COR-L47 (cell line): ENCODE data around the gene RXRA.

Experiments used
- DNase-seq: peaks from one replicate; lab custom pipeline; 2025; lab: John Stamatoyannopoulos, UW

The RXRA gene

DNA sequence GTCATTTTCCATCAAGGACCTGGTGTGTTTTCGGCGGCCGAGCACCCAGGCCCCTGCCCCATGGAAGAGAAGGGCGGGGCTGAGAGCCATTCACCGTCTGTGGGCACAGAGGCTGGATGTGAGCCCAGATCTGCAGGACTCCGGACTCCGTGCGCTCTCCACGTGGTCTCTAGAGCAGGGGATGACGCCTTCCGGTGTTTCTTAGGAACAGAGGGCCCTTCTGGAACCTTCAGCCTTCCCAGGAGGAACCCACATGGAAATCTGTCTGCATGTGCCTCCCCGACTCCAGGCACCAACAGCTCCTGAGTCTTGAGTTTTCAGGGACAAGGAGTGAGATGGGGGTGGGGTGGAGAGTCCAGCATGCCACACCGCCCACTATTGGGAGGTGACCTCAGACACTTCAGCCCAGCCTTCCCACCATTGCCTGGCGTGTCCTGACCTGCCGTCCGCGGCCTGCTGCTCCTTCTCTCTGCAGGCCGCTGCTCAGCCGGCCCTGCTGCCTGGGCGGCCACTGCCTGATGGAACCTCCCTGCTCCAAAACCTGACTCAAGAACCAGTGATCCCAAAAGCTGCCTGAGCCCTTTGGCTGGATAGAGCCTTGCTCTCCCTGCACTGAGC is 2.4 kb upstream of the RXRA start:
- DNase-seq = no peak

DNA sequence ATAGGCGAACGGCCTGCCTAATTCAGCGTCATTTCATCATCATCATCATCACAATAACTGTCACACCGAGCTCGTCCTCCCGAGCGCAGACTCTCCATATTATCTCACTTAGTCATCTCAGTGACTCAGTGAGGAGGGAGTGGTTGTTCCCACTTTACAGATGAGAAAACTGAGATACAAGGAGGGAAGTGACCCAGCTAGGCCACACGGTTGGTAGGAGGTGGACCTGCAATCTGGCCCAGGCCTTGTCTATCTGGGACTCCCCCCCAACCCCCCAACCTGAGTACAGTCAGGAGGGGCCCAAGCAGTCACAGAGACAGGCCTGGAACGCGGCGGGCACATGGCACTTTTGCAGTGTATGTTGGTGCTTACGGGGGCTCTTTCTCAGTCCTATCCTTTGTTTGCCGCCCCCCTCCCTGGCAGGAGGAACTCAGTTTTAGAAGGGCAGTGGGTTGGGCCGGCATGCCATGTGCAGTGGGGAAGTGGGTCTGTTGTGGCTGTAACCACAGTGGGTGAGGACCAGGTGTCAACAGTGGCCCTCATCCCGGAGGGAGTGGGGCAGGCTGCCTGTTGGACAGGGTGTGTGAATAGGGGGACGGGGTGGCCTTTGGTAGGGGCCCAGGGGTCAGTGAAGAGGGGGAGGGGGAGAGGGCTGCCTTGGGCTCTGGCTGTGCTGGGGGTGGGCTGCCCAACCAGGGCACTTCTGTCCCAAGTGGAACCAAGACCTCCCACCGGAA is 1.7 kb upstream of the RXRA start:
- no peak for DNase-seq

DNA sequence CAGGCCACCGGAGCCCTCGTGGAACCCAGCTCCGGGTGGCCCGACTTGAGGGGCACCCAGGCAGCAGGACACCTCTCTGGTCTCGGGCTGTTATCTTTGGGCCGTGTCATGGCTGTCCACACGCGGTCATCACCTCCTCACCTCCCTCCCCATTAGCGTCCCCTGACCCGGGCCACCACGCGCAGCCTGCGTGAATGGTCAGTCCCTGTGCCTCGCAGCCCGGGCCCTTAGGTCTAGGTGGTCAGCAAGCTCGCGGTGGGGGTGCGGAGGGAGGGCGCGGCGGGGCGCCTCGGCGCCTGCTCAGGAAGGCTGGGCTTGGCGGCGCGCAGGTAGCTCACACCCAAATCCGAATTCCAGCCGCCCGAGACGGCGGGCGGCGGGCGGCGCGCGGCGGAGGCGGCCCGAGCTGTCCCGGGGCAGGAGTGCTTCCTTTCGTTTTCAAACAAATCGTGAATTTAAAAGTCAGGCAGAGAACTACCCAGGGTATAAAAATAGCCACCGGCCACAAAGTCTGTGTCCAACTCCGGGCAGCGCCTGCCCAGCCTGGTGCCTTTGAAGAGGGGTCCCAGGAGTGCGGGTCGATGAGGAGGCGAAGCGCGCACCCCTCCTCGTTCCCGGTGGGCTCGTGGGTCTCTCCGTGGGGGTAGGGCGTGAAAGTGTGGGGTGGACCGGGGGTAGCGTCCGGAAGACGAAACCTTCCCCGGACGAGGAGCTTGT is 1.0 kb upstream of the RXRA start:
- DNase-seq = no peak

DNA sequence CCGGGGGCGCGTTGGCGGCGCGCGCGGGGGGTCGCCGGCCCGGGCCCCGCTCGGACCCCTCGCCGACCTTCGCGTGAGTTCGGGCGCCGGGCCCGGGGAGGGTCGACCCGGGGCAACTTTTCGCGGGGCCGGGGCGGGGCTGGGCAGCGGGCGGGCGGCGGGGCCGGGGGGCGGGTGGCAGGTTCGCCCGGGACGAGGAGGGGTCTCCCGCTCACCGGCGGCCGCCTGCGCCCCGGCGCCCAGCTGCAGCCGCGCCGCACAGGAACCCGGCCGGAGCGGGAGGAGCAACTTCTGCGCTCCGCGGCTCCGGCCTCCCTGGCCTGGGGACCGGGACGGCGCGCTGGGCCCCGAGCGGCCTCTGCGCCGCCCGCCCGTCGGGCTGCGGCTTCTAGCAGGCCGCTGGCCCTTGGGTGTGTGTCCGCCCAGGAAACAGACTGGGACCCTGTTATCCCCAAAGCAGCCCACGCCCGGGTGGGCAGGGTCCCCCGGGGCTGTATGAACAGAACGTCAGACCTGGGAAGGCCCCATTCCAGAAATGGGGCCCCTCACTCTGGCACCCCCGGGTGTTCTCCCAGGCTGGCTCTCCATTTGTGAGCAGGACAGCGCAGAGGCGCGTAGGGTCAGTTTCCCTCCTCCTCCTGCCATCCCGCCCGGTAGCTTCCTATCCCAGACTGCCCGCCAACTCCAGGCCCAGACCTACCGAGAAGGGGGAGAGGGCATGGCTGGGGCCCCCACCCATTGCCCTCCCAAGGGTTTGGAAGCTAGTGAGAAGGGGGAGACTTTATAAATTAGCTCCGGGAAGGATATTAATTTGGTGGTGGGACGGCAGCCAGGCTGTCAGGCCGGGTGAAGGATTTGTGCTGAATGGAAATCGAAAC is 708 bp downstream of the RXRA start:
- no peak for DNase-seq

DNA sequence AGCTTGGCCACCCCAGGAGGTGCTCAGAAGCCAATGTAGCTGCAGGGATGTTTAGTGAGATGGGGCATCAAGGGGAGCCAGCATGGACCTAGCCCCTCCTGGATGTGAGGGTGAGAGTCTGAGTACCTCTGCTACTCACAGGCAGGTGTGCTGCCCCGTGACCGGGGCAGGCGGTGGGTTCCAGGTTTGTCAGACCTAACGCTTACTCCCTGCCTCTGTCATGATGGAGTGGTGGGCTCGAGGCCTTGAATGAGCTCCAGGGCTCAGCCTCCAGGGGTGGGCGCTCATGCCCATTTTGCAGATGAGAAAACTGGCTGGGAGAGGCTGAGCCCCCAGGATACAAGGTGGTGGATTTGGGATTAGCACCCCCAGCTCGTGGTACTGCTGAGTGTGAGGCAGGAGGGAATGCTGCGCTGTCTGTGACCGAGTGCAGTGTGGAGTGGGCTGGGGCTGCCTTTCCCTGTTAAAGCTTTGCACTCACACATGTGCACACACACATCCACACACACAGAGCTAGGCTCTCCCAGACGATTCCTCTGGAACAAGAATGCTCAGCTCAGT is 1.5 kb downstream of the RXRA start:
- no peak for DNase-seq

DNA sequence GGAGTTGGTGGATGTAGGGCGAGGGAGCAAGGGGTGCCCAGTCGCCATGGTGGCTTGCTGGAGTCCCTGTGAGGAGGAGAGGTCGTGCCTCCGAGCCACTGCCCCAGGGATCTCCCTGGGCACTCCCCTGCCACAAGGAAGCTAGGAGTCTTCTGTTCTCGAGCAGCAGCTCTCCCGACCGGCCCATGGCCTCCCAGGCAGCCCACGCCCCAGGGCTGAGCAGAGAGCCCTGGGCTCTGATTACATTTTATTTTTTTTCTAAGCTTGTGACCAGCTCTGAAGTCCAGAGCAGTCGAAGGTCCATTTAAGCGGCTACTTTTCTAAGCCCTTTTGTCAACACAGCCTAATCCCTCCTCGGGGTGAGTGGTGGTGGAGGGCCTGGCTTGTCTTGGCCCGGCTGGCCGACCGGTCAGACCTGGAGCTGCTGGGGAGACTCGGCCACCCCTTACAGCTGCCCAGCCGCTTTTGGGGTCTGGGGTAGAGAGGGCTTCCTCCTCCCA is 2.1 kb downstream of the RXRA start:
- no peak for DNase-seq

DNA sequence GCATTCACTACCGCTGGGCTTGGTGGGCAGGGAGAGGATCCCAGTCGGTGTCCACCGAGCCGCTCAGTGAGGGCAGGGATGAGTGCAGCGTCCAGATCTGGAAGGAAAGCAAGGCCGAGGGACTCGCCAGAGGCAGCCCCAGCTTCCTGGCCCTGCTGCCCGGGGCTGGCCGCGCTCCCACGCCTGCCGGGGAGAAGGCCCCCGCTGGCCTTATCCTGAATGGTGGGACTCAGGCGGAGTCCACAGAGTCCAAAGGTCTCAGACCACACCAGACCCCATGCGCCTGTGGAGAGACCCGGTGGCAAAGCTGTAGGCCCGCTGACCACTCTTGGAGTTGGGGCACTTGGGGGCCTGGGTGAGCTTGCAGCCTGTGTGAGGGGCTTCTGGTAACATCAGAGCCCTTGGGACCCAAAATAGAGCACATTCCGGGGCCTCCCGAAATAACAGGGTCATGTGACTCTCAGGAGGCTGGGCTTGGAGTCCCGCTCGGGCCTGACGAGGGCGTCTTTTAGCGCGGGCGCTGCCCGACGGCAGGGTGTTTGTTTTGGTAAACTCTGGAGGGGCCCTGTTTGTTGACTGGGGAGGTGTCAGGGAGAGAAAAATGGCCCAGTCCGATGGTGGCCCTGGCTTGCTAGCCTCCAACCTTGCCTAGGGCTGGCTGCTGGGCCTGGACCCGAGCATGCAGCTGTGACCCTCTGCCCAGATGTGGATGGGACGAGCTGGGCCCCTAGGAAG is 2.8 kb downstream of the RXRA start:
- no peak for DNase-seq

DNA sequence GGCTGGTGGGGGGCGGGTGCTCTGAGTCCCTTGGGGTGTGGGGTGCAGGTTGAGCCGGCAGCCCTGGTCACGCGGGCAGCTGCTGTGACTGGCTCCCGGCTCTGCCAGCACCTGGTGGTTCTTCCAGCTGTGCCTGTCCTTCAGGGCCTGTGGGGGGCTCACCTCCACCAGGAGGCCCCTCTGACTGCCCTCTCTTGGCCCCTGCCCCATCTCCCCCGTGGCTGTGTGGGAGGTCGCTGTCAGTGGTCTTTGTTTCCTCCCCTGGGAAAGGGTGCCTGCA is 3.3 kb downstream of the RXRA start:
- no peak for DNase-seq

DNA sequence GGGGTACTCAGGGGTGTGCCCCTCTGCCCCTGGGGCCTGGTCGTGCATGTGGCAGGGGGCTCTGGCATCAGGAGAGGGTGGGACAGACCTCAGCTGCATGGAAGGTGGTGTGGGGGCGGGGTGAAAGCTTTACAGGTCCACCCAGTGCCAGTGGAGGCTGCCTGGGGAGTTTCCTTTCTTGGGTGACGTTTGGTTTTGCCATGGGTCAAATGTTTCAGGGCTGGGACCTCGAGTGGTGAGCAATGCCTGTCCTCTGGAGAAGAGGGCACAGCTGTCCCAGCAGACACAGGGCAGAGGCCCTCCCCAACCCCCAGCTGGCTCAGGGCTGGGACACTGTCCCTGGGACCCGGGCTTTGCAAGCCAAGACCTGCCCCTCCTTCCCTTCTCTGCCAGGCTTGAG is 3.6 kb downstream of the RXRA start:
- no peak for DNase-seq

DNA sequence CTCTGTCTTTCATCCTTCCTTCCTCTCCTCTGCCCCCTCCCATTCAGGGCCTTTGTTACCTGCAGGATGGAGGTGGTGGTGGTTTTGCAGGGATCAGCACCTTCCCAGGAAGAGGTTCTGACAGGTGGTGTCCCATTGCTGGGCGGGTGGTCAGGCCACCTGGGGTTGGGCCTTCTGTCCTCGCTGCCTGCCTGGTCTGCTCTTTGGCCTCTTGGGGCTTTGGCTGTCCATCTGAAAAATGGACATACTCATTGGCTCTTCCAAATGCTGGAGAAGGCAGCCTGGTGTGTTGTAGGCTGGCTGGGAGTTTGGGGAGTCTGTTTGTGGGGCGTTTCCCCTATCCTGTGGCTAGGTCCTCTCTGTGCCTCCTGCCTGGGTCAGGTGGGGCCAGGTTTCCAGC is 4.3 kb downstream of the RXRA start:
- no peak for DNase-seq

DNA sequence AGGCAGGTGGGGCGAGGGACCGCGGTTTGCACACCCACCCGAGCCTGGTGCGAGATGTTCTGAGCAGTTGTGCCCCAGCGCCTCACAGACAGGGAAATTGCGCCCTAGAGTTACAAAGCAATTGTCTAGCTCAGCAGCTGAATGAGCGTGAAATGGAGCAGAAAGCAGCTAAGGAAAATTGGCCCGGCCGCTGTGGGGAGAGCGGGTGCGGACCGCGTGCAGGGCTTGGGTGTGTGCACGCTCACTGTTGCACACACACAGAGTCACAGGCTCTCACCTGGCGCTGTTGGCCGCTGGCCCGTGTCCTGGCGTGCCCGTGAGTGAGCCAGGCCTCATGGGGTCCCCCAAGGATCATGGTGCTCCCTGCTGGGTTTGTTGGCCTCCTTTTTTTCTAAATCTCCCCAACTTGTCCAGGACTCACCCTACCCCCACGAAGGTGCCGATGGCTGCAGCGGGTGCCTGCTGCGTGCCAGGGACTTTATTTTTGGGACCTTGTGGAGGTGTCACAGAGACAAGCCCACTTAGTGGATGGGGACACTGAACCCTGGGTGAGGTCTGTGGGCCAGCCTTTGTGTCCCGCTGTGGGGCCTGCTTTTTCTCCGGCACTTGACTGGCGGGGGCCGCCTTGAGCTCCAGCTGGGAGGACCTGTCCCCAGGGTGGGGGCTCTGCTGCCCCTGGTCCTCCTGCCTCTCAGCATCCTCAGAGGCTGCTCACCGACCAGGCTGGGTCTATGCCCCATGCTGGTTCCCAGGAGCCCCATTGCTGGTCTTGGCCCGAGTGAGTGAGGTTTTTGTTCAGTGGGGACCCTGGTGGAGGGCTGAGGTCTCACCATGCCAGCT is 5.2 kb downstream of the RXRA start:
- no peak for DNase-seq

DNA sequence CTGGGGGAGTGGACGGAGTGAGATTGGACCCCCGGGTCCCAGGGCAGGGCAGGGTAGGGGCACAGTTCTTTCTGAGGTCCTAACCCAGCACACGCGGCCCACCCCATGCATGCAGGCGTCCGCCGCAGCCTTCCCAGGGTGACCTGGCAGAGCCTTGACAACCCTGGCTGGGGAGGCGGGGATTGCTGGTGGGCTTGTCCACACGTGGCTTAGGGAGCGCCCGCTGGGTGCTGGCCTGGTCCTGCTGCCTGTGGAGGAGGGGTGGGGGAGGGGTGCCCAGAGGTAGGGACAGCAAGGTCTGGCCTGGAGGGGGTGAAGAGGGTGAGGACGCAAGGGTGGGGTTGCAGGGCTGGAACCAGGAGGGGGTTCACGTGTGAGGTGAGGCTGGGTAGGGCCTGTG is 6.0 kb downstream of the RXRA start:
- DNase-seq = no peak

DNA sequence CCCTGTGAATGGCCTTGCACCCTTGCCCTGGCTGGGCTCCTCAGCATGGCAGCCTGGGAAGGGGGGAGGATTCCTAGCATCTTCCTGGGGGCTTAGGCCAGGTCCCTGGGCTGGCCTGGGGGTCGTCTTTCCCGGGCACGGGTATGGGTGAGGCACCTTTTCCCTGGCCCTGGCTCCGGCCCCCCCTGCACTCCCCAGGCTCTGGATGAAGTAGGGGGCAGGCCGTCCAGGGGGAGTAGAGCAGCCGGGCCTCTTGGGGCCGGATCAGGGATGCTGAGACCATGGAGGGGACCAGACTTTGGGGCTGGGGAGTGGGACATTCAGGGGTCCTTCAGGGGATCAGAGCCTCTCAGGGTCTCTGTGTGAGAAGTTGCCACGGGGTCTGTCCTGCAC is 6.6 kb downstream of the RXRA start:
- DNase-seq = no peak

DNA sequence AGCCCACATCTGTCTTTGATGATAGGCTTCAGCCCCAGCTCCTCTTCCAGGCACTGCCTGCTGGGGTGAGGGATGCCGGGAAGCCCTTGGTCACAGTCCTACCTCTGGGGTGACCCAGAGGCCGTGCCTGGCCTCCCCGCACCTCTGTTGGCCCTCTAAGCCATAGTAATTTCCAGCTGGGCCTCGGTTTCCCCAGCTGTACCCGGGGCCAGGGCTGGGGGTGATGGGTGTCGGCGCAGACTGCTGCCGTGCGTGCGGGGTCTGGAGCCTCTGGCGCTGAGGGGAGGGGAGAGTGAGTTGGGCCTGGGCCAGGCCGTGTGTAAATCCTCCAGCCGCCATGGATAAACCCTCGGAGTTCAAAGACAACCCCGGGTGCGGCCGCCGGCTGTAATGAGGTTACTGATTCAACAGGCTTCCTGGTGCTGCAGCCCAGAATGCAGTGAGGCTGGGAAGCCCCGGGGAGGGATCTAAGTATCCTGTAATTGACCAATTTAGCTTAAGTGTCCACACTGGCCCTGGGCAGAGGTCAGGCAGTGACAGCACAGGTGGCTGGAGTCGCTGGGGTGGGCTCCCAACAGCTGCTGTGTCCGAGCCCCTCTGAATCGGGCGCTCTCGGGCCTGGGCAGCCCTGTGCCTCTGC is 7.1 kb downstream of the RXRA start:
- DNase-seq = no peak

DNA sequence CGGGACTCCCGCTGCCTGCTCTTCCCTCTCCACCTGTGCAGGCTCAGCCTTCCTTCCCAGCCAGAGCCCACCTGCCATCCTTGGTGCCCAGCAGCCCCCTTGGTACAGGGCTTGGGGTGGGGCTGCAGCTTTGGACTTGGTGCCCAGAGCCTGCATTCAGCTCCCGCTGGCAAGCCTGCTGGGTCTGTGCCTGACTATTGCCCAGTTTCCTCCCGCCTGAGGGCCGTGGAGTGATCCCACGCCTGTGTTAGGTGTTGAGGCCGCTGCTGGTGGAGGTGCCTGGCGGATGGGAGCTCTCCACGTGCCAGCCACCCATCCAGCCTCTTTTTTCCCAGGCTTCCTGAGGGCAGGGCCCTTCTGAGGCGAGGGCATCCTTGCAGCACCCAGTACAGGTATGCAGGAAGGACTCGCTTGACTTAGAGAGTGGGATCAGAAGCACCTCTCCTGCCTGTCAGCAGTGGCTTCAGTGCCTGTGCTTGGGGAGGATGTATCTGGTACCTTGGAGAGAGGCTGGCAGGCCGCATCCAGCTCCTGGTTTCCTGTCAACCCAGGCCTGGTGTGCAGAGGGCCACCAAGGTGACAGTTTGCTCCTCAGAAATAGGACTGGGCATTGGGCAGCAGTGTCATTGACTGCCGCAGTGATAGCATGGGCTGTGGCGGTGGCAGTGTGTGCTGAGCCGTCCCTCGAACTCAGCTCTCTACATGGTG is 7.8 kb downstream of the RXRA start:
- no peak for DNase-seq

DNA sequence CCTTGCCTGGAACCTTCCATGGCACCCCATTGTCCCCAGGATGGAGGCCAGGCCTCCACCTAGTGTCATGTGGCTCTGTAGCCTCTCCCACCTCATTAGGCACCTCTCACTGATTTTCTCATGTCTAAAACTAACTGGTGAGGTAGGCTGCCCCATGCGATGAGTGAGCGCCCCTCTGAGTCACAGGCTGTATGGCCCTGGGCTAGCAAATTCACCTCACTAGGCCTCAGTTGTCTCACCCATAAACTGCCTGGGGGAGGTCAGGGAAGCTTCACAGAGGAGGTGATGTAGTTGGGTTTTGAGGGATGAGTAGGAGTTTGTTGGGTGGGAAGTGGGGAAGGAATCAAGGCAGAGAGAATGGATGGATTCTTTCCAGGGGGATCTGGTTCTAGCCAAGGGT is 8.8 kb downstream of the RXRA start:
- DNase-seq = no peak

DNA sequence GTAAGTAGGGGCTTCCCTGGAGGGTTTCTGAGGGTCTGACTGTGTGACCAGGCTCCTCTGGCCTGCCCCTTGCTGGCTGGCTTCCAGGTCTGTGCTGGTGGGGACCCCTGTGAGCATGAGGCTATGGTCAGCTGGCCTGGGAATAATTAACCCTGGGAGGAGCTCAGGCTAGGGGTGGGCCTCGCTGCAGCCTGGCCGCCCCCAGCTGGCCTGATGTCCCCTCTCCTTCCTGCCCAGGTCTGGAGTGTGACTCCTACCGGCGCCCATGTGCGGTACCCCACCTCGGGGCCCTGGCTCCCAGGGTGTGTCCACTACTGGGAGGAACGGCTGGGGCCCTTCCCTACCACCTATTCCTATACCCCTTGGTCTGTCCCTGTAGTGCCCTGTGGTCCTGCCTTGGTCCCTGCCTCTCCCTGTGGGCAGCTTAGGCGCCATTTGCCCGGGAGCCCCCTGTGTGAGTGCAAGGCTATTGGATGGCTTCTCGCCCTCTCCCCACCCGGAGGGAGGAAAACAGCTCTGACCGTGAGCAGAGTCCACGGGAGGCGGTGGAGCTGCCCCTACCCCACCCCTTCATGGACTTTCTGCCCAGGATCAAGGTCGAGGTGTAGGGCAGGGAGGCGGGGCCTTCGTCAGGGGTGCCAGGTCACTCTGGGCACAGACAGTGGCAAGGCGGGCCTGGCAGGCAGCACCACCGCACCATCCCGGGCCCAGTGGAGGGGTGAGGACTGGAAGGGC is 9.4 kb downstream of the RXRA start:
- DNase-seq = no peak

DNA sequence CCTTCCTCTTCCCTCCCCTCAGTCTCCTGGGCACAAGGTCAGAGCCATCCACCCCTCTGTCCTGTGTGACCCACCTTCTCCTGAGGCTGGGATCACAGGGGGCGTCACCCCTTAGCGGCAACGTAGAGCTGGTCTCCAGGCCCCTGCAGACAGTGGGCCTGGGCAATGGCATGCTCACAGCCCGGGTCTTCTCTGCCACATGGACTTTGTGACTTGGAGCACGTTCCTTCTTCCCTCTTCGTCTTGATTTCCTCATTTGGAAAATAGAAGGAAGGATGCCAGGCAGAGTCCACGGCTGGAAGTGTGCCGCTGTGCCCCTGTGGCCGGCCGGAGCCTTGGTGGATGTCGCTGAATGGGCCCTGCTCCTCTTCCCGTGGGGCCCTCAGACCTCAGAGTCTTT is 10.0 kb downstream of the RXRA start:
- DNase-seq = no peak

DNA sequence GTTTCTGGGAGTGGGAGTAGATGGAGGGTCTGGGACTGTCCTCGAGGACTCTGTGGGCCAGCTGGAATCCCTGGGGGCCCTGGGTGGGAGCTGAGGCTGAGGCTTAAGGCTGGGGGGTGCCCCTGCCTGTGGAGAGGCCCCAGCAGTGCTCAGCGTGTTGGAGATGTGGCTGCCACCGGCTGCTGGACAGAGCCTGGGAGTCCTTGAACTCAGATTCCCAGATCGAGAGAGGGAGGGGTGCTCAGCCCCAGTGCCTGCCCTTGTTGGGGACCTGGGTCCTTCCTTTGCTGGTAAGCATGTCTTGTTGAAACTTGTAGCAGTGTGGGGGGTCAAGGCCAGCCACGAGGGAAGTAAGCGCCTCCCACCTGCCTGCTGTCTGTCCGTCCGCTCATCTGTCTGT is 10.7 kb downstream of the RXRA start:
- DNase-seq = no peak
